B cell (primary cell): ENCODE measurements around the gene COL13A1. TPM values are rescaled to one million over a fixed set of nuclear protein-coding genes. Genes with fewer than 3 reads are reported as not detected.

ENCODE experiments used
- ATAC-seq: fragments of 200-7000 bp; cut with Tn5 transposase; one replicate; pipeline ENCODE4 v1.10.0; 2021; ENCODE audit warnings: low read depth, mild to moderate bottlenecking, moderate number of reproducible peaks, moderate library complexity
- CTCF ChIA-PET: fragments of 350-600 bp; sonication (Branson Sonifier 250); formaldehyde crosslinking; loops from one replicate; lab custom pipeline; 2021; ENCODE audit warnings: antibody characterized with exemption, inconsistent platforms; lab: Charles Lee
- POLR2A ChIA-PET: fragments of 350-600 bp; sonication (Branson Sonifier 250); formaldehyde crosslinking; loops from one replicate; lab custom pipeline; 2021; ENCODE audit warnings: antibody characterized with exemption; lab: Charles Lee
- DNase-seq: peaks from one replicate; pipeline ENCODE4 v3.0.0; 2013
- H2AFZ ChIP-seq: 2 replicates; pipeline ENCODE4 v1.6.1; 2012; ENCODE audit warnings: mild to moderate bottlenecking, low read depth, low read length; ENCODE audit not compliant: insufficient read depth, poor library complexity, severe bottlenecking
- H3K27ac ChIP-seq, 2 donors: 1 replicate in 1 of 2; 2 replicates in 1 of 2; pipeline ENCODE4 v1.5.1; 2012 to 2013; ENCODE audit warnings: low read length in 2 of 2, mild to moderate bottlenecking in 2 of 2, moderate library complexity in 1 of 2
- H3K27me3 ChIP-seq, 4 experiments: fragments of 200-600 bp in 1 of 4; sonication (generic) in 1 of 4; replicated peaks in 1 of 4; 1 replicate in 2 of 4; 2 replicates in 2 of 4; pipeline versions ENCODE4 v1.6.1 to v1.7.0; 2013 to 2016; ENCODE audit warnings: low read length in 3 of 4, mild to moderate bottlenecking in 2 of 4, mixed read lengths in 1 of 4, moderate library complexity in 1 of 4; ENCODE audit not compliant: insufficient read depth in 4 of 4, control insufficient read depth in 3 of 4; ENCODE audit errors: control extremely low read depth in 1 of 4
- H3K36me3 ChIP-seq, 2 experiments: replicated peaks in 1 of 2; 1 replicate in 1 of 2; 2 replicates in 1 of 2; pipeline versions ENCODE4 v1.6.1 to v1.7.1; 2013; ENCODE audit warnings: low read length in 1 of 2; ENCODE audit not compliant: insufficient read depth in 2 of 2, control insufficient read depth in 1 of 2; ENCODE audit errors: control extremely low read depth in 1 of 2, extremely low read depth in 1 of 2
- H3K4me1 ChIP-seq, 2 donors: fragments of 200-600 bp in 1 of 2; sonication (generic) in 1 of 2; 1 replicate in 1 of 2; 2 replicates in 1 of 2; pipeline versions ENCODE4 v1.5.1 to v1.6.1; 2013 to 2017; ENCODE audit warnings: low read length in 2 of 2; ENCODE audit not compliant: control insufficient read depth in 2 of 2, insufficient read depth in 2 of 2
- H3K4me2 ChIP-seq: replicated peaks from 2 replicates; pipeline ENCODE3; 2012; ENCODE audit warnings: mild to moderate bottlenecking, low read depth, low read length; ENCODE audit not compliant: poor library complexity, severe bottlenecking
- H3K4me3 ChIP-seq, 5 experiments: fragments of 200-600 bp in 1 of 5; sonication (generic) in 1 of 5; 1 replicate in 3 of 5; 2 replicates in 2 of 5; pipeline versions ENCODE4 v1.5.1 to v1.7.0; 2011 to 2016; ENCODE audit warnings: low read length in 4 of 5, mild to moderate bottlenecking in 4 of 5, low read depth in 2 of 5, control low read depth in 1 of 5, moderate library complexity in 1 of 5; ENCODE audit not compliant: insufficient read depth in 1 of 5; ENCODE audit errors: control extremely low read depth in 1 of 5, extremely low read depth in 1 of 5
- H3K79me2 ChIP-seq: fragments of 200-600 bp; sonication (generic); one replicate; pipeline ENCODE4 v1.6.0; 2016; ENCODE audit warnings: low read length; ENCODE audit not compliant: control insufficient read depth, insufficient read depth
- H3K9ac ChIP-seq: fragments of 200-600 bp; sonication (generic); 2 replicates; pipeline ENCODE4 v1.6.1; 2017; ENCODE audit warnings: mild to moderate bottlenecking, low read length, moderate library complexity
- H3K9me3 ChIP-seq, 3 donors: one replicate each; pipeline versions ENCODE4 v1.6.1 to v1.7.1; 2013; ENCODE audit warnings: low read length in 2 of 3; ENCODE audit not compliant: control insufficient read depth in 2 of 3, insufficient read depth in 1 of 3; ENCODE audit errors: control extremely low read depth in 1 of 3
- H4K20me1 ChIP-seq: 2 replicates; pipeline ENCODE4 v1.6.0; 2012; ENCODE audit warnings: mild to moderate bottlenecking, low read length; ENCODE audit not compliant: insufficient read depth, control insufficient read depth, poor library complexity, severe bottlenecking
- H3K27ac Mint-ChIP-seq: one replicate; pipeline ENCODE4 v1.8.0; 2021; ENCODE audit warnings: mixed read lengths
- H3K27me3 Mint-ChIP-seq: one replicate; pipeline ENCODE4 v1.8.0; 2021; ENCODE audit warnings: mixed read lengths
- H3K4me1 Mint-ChIP-seq: one replicate; pipeline ENCODE4 v1.8.0; 2021; ENCODE audit warnings: mixed read lengths
- H3K4me3 Mint-ChIP-seq: one replicate; pipeline ENCODE4 v1.8.0; 2021; ENCODE audit warnings: mixed read lengths
- H3K9me3 Mint-ChIP-seq: one replicate; pipeline ENCODE4 v1.8.0; 2022; ENCODE audit warnings: mixed read lengths; ENCODE audit not compliant: insufficient read depth
- EZH2 ChIP-seq: IDR thresholded peaks from 2 replicates; pipeline ENCODE4 v1.6.1; 2012; ENCODE audit warnings: borderline replicate concordance, low read depth, mild to moderate bottlenecking, moderate library complexity, low read length; ENCODE audit not compliant: insufficient read depth, poor library complexity, severe bottlenecking
- WGBS: methylation state at CpG from one replicate; pipeline ENCODE4 v1.1.5; 2013; ENCODE audit warnings: missing lambda C conversion rate; ENCODE audit not compliant: insufficient coverage; 5-methylcytosine and 5-hydroxymethylcytosine counted together
- intact Hi-C: fragments of 100-400 bp; cut with micrococcal nuclease; formaldehyde crosslinking; loops from one replicate; pipeline ENCODE4 v1.10.0; 2022
- polyA plus RNA-seq: library from polyadenylated mRNA; depleted of rRNA; stranded (reverse); fragments of >200 nt; gene quantifications from 2 replicates; pipeline ENCODE4 v1.2.3, GENCODE V29; 2012
- total RNA-seq, 2 donors: library from RNA; stranded (reverse); fragments of 120-200 nt in 1 of 2; gene quantifications; 1 replicate in 1 of 2; 2 replicates in 1 of 2; pipeline versions ENCODE4 v1.2.3 to v1.2.4, GENCODE V29; 2013 to 2022
- TF ChIP-seq, protein P1 (sequence below): fragments of 200-600 bp; IDR thresholded peaks from one replicate; pipeline ENCODE4 v1.8.0; 2022; ENCODE audit warnings: antibody characterized with exemption, mild to moderate bottlenecking

COL13A1 gene
- total and polyA plus RNA-seq, 2 donors (not counting 1 experiment from before 2014, with no cell fraction given), result not detected

DNA sequence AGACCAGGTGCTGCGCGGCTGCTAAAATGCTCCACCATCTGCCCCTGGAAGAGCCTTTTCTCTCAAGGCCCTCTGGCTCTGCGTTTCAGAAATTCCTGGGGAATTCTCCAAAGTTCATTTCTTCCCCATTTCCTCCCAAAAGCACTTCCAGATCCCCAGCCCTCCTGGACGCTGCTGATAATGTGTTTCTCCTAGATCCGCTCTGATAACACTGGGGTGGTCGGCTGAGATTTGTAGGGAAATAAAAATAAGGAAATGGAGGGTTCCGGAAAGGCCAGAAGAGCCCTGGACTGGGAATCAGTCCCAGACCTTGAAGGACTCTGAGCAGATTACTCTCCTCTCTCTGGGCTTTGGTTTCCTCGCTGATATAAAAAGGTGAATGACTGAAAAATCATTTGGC, 28.1 kb downstream of the COL13A1 start:
- no peaks in the 10 kb centered on the region for H3K79me2 ChIP-seq
- peaks cover 0 to 4% (median 0%) of the 10 kb centered on the region in 3 donors for H3K9me3 ChIP-seq
- no peak overlapping the region for H3K9ac ChIP-seq
- H3K4me1 ChIP-seq, result no peaks in the 10 kb centered on the region
- TF ChIP-seq, protein P1, sequence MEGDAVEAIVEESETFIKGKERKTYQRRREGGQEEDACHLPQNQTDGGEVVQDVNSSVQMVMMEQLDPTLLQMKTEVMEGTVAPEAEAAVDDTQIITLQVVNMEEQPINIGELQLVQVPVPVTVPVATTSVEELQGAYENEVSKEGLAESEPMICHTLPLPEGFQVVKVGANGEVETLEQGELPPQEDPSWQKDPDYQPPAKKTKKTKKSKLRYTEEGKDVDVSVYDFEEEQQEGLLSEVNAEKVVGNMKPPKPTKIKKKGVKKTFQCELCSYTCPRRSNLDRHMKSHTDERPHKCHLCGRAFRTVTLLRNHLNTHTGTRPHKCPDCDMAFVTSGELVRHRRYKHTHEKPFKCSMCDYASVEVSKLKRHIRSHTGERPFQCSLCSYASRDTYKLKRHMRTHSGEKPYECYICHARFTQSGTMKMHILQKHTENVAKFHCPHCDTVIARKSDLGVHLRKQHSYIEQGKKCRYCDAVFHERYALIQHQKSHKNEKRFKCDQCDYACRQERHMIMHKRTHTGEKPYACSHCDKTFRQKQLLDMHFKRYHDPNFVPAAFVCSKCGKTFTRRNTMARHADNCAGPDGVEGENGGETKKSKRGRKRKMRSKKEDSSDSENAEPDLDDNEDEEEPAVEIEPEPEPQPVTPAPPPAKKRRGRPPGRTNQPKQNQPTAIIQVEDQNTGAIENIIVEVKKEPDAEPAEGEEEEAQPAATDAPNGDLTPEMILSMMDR, result no peak
- TF ChIP-seq EZH2, result no peak
- Mint-ChIP-seq H3K27me3 (peaks cover 37% of the 10 kb centered on the region), H3K27ac (no peak overlapping the region), H3K4me1 (no peaks in the 10 kb centered on the region), H3K9me3 (no peaks in the 10 kb centered on the region), H3K4me3 (no peak overlapping the region)
- intact Hi-C loops, result no loop called here
- H3K27ac ChIP-seq, result no peak overlapping the region
- DNase-seq (no peak), ATAC-seq (no peak)
- no peaks in the 10 kb centered on the region for H3K27me3 ChIP-seq
- ChIA-PET POLR2A (no interaction called here), CTCF (no interaction called here)
- no peak overlapping the region for H2AFZ ChIP-seq
- WGBS, result 63% methylated on average over 5 of the region's 8 CpGs
- no peak overlapping the region for H3K4me2 ChIP-seq
- H3K4me3 ChIP-seq, result no peak overlapping the region
- H3K36me3 ChIP-seq, result no peaks in the 10 kb centered on the region
- H4K20me1 ChIP-seq, result no peaks in the 10 kb centered on the region

DNA sequence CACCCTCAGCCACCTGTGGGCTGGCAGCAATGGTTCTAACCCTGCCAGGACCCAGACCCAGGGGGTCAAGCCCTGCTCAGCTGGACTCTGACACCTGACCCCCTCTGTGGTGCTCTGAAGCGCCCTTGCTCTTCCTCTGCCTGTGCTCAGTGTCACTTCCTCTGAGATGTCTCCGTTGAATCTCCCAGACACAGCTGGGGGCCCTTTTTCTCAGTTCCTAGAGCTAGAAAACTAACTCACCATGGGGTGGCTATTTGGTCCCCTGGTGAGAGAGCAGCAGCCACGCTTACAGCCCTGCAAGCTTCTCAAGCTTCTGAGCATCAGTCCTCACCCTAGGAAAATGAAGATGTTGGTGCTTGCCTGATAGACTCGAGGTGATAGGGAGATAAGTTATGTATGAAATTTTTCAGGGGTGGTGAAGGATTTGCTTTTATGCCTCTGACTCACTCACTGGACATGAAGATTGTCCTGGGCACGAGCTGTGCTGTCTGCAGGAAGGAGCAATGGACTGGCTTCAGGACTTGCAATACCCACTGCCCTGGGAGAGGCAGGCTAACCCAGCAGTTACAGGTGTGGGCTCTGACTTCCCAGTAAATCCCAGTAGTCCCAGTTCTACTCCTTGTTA, 29.6 kb downstream of the COL13A1 start:
- intact Hi-C loops, result no loop called here
- no peak overlapping the region for H2AFZ ChIP-seq
- H3K79me2 ChIP-seq, result no peaks in the 10 kb centered on the region
- Mint-ChIP-seq H3K9me3 (no peaks in the 10 kb centered on the region), H3K4me1 (no peaks in the 10 kb centered on the region), H3K27me3 (peaks cover 44% of the 10 kb centered on the region), H3K4me3 (no peak overlapping the region), H3K27ac (no peak overlapping the region)
- H4K20me1 ChIP-seq, result no peaks in the 10 kb centered on the region
- H3K9ac ChIP-seq, result no peak overlapping the region
- TF ChIP-seq, protein P1, result no peak
- TF ChIP-seq EZH2, result no peak
- H3K27me3 ChIP-seq, result peaks cover 0 to 7% (median 0%) of the 10 kb centered on the region in 4 experiments
- ATAC-seq (no peak), DNase-seq (no peak)
- H3K4me3 ChIP-seq, result no peak overlapping the region
- POLR2A ChIA-PET, result no interaction called here
- H3K36me3 ChIP-seq, result no peaks in the 10 kb centered on the region
- peaks cover 0 to 3% (median 0%) of the 10 kb centered on the region in 3 donors for H3K9me3 ChIP-seq
- H3K4me1 ChIP-seq, result peaks cover 0 to 3% of the 10 kb centered on the region in 2 donors
- WGBS, result 45% methylated on average over 3 of the region's 5 CpGs
- no peak overlapping the region for H3K27ac ChIP-seq
- CTCF ChIA-PET, result no interaction called here
- H3K4me2 ChIP-seq, result no peak overlapping the region
